ENCODE measurements around the gene CREBBP.

GRCh38 chr16:3797904-3798811, 82.4 kb downstream of the CREBBP start:
- TF ChIP-seq CTCF (IDR thresholded peaks at IDR 0.05; ENCODE audit: low read length) (no peak), EZH2 (IDR thresholded peaks at IDR 0.05; ENCODE audit: borderline replicate concordance, low read length) (no peak)
